Measurements from ENCODE around the gene FCGR2B. TPM values are rescaled to one million over a fixed set of nuclear protein-coding genes. Genes with fewer than 3 reads are reported as not detected.
"Not testable (repeated sequence)": the region's sequence is repeated elsewhere in the genome, so short reads cannot be mapped to it uniquely, and the experiment has no call there.

FCGR2B gene
- total RNA-seq: not detected in 2 replicates

- not testable (repeated sequence) for DNase-seq (ENCODE audit: low read depth, low spot score)
Observed at GRCh38 chr1:161662684-161663339, at the start of gene FCGR2B. Gene FCGR2B (plus strand): TSS chr1:161663143. CDS start chr1:161663242, 99 bp downstream.

- DNase-seq (ENCODE audit: low read depth, low spot score): not testable (repeated sequence)
Observed at GRCh38 chr1:161616417-161616816, 46.5 kb upstream of the FCGR2B start.

- DNase-seq (ENCODE audit: low read depth, low spot score): not testable (repeated sequence)
Observed at GRCh38 chr1:161618517-161618916, 44.4 kb upstream of the FCGR2B start.

GRCh38 chr1:161620399-161620798, 42.5 kb upstream of the FCGR2B start:
- not testable (repeated sequence) for DNase-seq (ENCODE audit: low read depth, low spot score)

- not testable (repeated sequence) for DNase-seq (ENCODE audit: low read depth, low spot score)
Observed at GRCh38 chr1:161621181-161622000, 41.6 kb upstream of the FCGR2B start.

- DNase-seq (ENCODE audit: low read depth, low spot score): not testable (repeated sequence)
Observed at GRCh38 chr1:161622054-161622453, 40.9 kb upstream of the FCGR2B start.

- DNase-seq (ENCODE audit: low read depth, low spot score): not testable (repeated sequence)
Observed at GRCh38 chr1:161623401-161624051, 39.4 kb upstream of the FCGR2B start.

- DNase-seq (ENCODE audit: low read depth, low spot score): not testable (repeated sequence)
Observed at GRCh38 chr1:161624605-161625004, 38.3 kb upstream of the FCGR2B start.

- not testable (repeated sequence) for DNase-seq (ENCODE audit: low read depth, low spot score)
Observed at GRCh38 chr1:161626445-161627146, 36.3 kb upstream of the FCGR2B start.

GRCh38 chr1:161630128-161630742, 32.7 kb upstream of the FCGR2B start:
- DNase-seq (ENCODE audit: low read depth, low spot score): not testable (repeated sequence)

- DNase-seq (ENCODE audit: low read depth, low spot score): no peak
Observed at GRCh38 chr1:161631076-161631475, 31.9 kb upstream of the FCGR2B start, which contains the start of gene FCGR3B. Gene FCGR3B (minus strand): TSS chr1:161631176. CDS start chr1:161631094, 82 bp downstream.

GRCh38 chr1:161634993-161635392, 27.9 kb upstream of the FCGR2B start:
- DNase-seq (ENCODE audit: low read depth, low spot score): not testable (repeated sequence)

- DNase-seq (ENCODE audit: low read depth, low spot score): not testable (repeated sequence)
Observed at GRCh38 chr1:161636189-161636782, 26.7 kb upstream of the FCGR2B start.

- not testable (repeated sequence) for DNase-seq (ENCODE audit: low read depth, low spot score)
Observed at GRCh38 chr1:161636976-161637375, 26.0 kb upstream of the FCGR2B start.

- not testable (repeated sequence) for DNase-seq (ENCODE audit: low read depth, low spot score)
Observed at GRCh38 chr1:161638251-161638993, 24.5 kb upstream of the FCGR2B start.

GRCh38 chr1:161639203-161639602, 23.7 kb upstream of the FCGR2B start:
- DNase-seq (ENCODE audit: low read depth, low spot score): not testable (repeated sequence)

- DNase-seq (ENCODE audit: low read depth, low spot score): not testable (repeated sequence)
Observed at GRCh38 chr1:161642697-161643096, 20.2 kb upstream of the FCGR2B start.

- not testable (repeated sequence) for DNase-seq (ENCODE audit: low read depth, low spot score)
Observed at GRCh38 chr1:161643481-161644208, 19.3 kb upstream of the FCGR2B start.

- not testable (repeated sequence) for DNase-seq (ENCODE audit: low read depth, low spot score)
Observed at GRCh38 chr1:161644855-161645254, 18.1 kb upstream of the FCGR2B start.

Measured in pulmonary artery endothelial cell (primary cell).